Stimulated activated naive B cell treated with anti-CD40 and anti-IgM and Interleukin-4, amounts not matched to agents 10 μg/mL and 1 μg/mL and 100 μg/mL, for 72 hours (primary cell): ENCODE data around the gene DLX3.
A peak's percentile ranks its signal among the peaks of the same experiment; 100 is the strongest.

ENCODE experiments used
- ATAC-seq, 2 donors: fragments of 150-1000 bp; cut with Tn5 transposase; replicated peaks; 2 replicates each; pipeline ENCODE4 v1.10.0; 2021; ENCODE audit warnings: moderate library complexity in 1 of 2
- DNase-seq: peaks from one replicate; pipeline ENCODE4 v3.0.0; 2021
- H3K27ac Mint-ChIP-seq: one replicate; pipeline ENCODE4 v1.8.0; 2022; ENCODE audit warnings: mild to moderate bottlenecking, mixed read lengths
- H3K27me3 Mint-ChIP-seq, 2 donors: one replicate each; pipeline ENCODE4 v1.8.0; 2022; ENCODE audit warnings: mixed read lengths in 2 of 2
- H3K36me3 Mint-ChIP-seq, 2 donors: one replicate each; pipeline ENCODE4 v1.8.0; 2022; ENCODE audit warnings: mixed read lengths in 2 of 2, mild to moderate bottlenecking in 1 of 2
- H3K4me1 Mint-ChIP-seq, 2 donors: one replicate each; pipeline ENCODE4 v1.8.0; 2022; ENCODE audit warnings: mixed read lengths in 2 of 2, mild to moderate bottlenecking in 1 of 2
- H3K4me3 Mint-ChIP-seq, 2 donors: one replicate each; pipeline ENCODE4 v1.8.0; 2022; ENCODE audit warnings: mild to moderate bottlenecking in 2 of 2, mixed read lengths in 2 of 2, moderate library complexity in 1 of 2
- H3K9me3 Mint-ChIP-seq, 2 donors: one replicate each; pipeline ENCODE4 v1.8.0; 2022; ENCODE audit warnings: mixed read lengths in 2 of 2, mild to moderate bottlenecking in 1 of 2

The DLX3 gene

GRCh38 chr17:49955157-49955556, 39.9 kb downstream of the DLX3 start:
- Mint-ChIP-seq H3K27me3 (peaks cover 54 to 68% of the 10 kb centered on the region in 2 donors), H3K9me3 (no peaks in the 10 kb centered on the region), H3K27ac (no peak overlapping the region), H3K4me3 (no peak overlapping the region), H3K4me1 (peaks cover 3 to 4% of the 10 kb centered on the region in 2 donors), H3K36me3 (no peaks in the 10 kb centered on the region)
- no peak for DNase-seq
- ATAC-seq = no peak

- DNase-seq (no peak), ATAC-seq (no peak)
- H3K9me3 Mint-ChIP-seq = no peaks in the 10 kb centered on the region
- H3K4me3 Mint-ChIP-seq = no peak overlapping the region
- H3K4me1 Mint-ChIP-seq = peaks cover 3 to 4% of the 10 kb centered on the region in 2 donors
- no peak overlapping the region for H3K27ac Mint-ChIP-seq
- no peaks in the 10 kb centered on the region for H3K36me3 Mint-ChIP-seq
- peaks cover 67 to 68% of the 10 kb centered on the region in 2 donors for H3K27me3 Mint-ChIP-seq
Observed at GRCh38 chr17:49952912-49953497, 42.0 kb downstream of the DLX3 start.

DNA sequence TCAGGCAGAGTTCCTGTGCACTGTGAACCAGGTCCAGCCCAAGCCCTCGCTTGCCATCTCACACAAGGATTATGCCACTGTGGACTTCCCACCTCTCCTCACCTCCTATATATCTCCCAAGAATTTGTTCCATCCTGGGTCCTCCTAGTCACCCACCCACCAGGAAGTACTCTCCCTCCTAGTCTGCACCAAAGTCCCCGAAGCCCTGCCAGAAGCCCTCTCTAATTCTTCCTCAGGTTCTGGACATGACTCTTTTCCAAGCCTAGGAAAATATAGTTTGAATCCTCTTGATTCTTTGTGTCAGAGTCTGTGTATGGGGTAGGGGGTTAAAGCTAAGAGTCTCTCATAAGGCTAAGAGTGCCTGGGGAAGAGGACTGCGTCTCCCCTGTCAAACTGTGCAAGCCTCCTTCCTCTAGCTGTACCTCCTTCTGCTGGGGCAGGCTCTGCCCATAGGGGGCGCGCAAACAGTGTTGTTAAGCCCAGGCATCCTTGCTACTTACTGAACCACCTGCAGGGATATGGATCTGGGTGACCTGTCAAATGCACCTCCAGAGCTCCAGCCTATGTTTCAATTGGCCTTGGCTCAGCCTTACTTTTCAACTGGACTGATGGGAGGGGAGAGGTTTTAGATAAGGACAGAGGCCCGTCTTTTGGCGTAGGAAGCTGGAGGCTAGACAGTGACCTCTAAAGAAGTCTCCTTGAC, 42.7 kb downstream of the DLX3 start:
- H3K9me3 Mint-ChIP-seq = no peaks in the 10 kb centered on the region
- H3K4me3 Mint-ChIP-seq = no peak overlapping the region
- H3K27me3 Mint-ChIP-seq = peaks cover 64 to 65% of the 10 kb centered on the region in 2 donors
- H3K36me3 Mint-ChIP-seq = no peaks in the 10 kb centered on the region
- peaks cover 3 to 4% of the 10 kb centered on the region in 2 donors for H3K4me1 Mint-ChIP-seq
- no peak overlapping the region for H3K27ac Mint-ChIP-seq
- peak; percentile 91 to 98 for ATAC-seq
- DNase-seq = peak; percentile 44

- no peak for ATAC-seq
- no peaks in the 10 kb centered on the region for H3K36me3 Mint-ChIP-seq
- DNase-seq = no peak
- H3K9me3 Mint-ChIP-seq = no peaks in the 10 kb centered on the region
- peaks cover 56 to 59% of the 10 kb centered on the region in 2 donors for H3K27me3 Mint-ChIP-seq
- H3K4me1 Mint-ChIP-seq = peaks cover 3 to 4% of the 10 kb centered on the region in 2 donors
- no peak overlapping the region for H3K27ac Mint-ChIP-seq
- no peak overlapping the region for H3K4me3 Mint-ChIP-seq
Observed at GRCh38 chr17:49951362-49952082, 43.5 kb downstream of the DLX3 start.

GRCh38 chr17:49949634-49950033, 45.4 kb downstream of the DLX3 start:
- no peak overlapping the region for H3K27ac Mint-ChIP-seq
- H3K4me3 Mint-ChIP-seq = no peak overlapping the region
- peaks cover 59 to 66% of the 10 kb centered on the region in 2 donors for H3K27me3 Mint-ChIP-seq
- no peak for ATAC-seq
- H3K9me3 Mint-ChIP-seq = no peaks in the 10 kb centered on the region
- H3K36me3 Mint-ChIP-seq = no peaks in the 10 kb centered on the region
- peaks cover 3 to 4% of the 10 kb centered on the region in 2 donors for H3K4me1 Mint-ChIP-seq
- no peak for DNase-seq

DNA sequence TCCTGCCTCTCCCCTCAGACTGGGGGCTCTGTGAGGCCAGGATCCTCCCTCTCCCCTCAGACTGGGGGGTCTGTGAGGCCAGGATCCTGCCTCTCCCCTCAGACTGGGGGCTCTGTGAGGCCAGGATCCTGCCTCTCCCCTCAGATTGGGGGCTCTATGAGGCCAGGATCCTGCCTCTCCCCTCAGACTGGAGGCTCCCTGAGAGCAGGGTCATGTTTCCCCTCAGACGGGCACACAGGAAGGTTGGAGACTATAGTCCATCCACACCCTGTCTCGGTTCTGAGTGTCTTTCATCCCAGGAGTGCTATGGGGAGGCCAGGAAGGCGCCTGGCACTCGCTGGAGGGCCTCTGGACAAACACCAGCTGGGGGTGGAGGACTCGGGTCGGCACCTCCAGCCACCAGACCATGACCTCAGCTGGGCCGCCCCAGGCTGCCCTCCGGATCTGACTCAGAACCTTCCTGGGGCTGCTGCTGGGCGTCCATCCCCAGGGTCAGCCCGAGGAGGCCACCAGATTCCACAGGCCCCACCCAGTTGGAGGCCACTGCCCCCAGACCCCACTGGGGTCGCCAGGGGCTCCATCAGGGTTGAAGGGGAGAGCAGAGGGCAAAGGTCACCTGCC, 48.0 kb downstream of the DLX3 start:
- H3K9me3 Mint-ChIP-seq = no peaks in the 10 kb centered on the region
- peaks cover 57 to 58% of the 10 kb centered on the region in 2 donors for H3K27me3 Mint-ChIP-seq
- H3K36me3 Mint-ChIP-seq = no peaks in the 10 kb centered on the region
- no peak overlapping the region for H3K4me3 Mint-ChIP-seq
- DNase-seq (no peak), ATAC-seq (no peak)
- peak overlapping the region; percentile 22 for H3K27ac Mint-ChIP-seq
- no peaks in the 10 kb centered on the region for H3K4me1 Mint-ChIP-seq

DNA sequence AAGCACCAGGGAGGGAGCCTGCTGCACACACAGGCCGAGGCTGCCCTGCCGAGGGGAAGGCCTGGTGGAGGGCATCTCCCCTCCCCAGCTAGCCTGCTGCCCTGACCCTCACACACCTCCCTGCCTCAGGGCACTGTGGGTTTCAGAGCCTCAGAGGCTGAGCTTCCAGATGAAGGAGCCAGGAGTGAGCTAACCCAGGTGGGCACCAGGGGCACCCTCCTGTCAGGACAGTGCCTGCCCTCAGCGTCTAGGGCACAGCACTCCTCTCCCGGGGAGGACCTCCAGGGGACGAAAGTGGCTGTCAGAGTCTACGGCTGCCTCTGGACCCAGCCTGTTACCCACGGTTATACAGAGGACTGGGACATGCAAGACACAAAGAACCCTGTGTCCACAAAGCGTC, 48.8 kb downstream of the DLX3 start:
- H3K36me3 Mint-ChIP-seq = no peaks in the 10 kb centered on the region
- no peak overlapping the region for H3K4me3 Mint-ChIP-seq
- no peaks in the 10 kb centered on the region for H3K4me1 Mint-ChIP-seq

DNA sequence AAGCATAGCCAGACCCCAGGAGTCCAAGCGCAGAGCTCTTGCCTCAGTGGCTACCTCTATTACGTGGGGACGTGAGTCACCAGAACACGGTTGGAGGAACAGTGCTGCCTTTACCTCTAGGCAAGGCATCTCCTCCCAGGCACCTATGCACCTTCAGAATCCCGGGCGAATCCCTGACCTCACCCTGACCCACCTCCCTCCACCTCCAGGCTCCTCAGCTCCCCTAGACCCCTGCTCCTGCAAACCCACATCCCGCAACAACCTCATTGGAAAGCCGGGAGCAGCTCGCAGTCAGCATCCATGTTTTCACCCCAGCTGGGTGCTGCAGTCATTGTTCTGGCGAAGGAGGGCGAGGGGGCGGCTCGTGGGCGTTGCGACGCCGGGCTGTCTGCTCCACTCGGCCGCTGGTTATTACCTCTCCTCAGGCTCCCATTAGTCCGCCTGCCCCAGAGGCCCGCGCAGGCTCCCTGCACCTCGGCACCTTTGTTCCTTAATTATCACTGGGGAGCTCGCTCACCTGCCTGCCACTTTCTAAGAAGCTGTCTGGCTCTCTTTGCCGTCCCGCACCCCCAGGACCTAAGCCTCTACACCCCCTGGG, 50.7 kb downstream of the DLX3 start:
- no peaks in the 10 kb centered on the region for H3K4me1 Mint-ChIP-seq
- peaks cover 41 to 47% of the 10 kb centered on the region in 2 donors for H3K27me3 Mint-ChIP-seq
- DNase-seq (no peak), ATAC-seq (no peak)
- H3K36me3 Mint-ChIP-seq = no peaks in the 10 kb centered on the region
- no peak overlapping the region for H3K27ac Mint-ChIP-seq
- no peaks in the 10 kb centered on the region for H3K9me3 Mint-ChIP-seq
- no peak overlapping the region for H3K4me3 Mint-ChIP-seq

More for the DNA sequence above, 48.8 kb downstream of the DLX3 start:
- no peak for ATAC-seq
- no peak for DNase-seq
- Mint-ChIP-seq H3K27me3 (peaks cover 48 to 53% of the 10 kb centered on the region in 2 donors), H3K9me3 (no peaks in the 10 kb centered on the region), H3K27ac (no peak overlapping the region)

DNA sequence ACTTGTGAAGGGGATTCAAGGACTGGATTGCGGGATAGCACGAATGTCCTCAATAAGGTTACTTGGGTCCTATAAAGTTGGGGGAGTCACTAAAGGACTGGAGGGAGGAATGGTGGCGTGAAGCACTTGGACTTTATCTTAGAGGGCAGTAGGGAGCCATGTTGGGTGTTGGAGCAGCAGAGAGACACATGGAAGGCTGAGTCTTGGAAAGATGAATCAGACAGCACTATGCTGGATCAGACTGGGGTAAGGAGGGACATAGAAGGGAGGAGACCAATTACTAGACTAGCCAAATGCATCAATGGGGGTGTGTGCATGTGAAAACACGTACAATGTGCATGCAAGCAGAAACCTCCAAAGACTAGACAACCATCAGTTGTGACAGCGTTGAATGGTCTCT, 52.1 kb downstream of the DLX3 start:
- Mint-ChIP-seq H3K4me1 (peaks cover 0 to 2% of the 10 kb centered on the region in 2 donors), H3K4me3 (no peak overlapping the region), H3K9me3 (no peaks in the 10 kb centered on the region), H3K27me3 (peaks cover 45 to 48% of the 10 kb centered on the region in 2 donors), H3K27ac (no peak overlapping the region), H3K36me3 (no peaks in the 10 kb centered on the region)
- ATAC-seq (no peak), DNase-seq (no peak)

GRCh38 chr17:49941427-49941826, 53.6 kb downstream of the DLX3 start:
- ATAC-seq = no peak
- Mint-ChIP-seq H3K27me3 (peaks cover 44 to 50% of the 10 kb centered on the region in 2 donors), H3K27ac (no peak overlapping the region)

More at GRCh38 chr17:49941427-49941826, 53.6 kb downstream of the DLX3 start:
- Mint-ChIP-seq H3K4me3 (no peak overlapping the region), H3K36me3 (no peaks in the 10 kb centered on the region), H3K4me1 (peaks cover 0 to 2% of the 10 kb centered on the region in 2 donors), H3K9me3 (no peaks in the 10 kb centered on the region)
- DNase-seq = no peak
